Brain microvascular endothelial cell (primary cell): ENCODE results near the gene UGT1A1.

ENCODE experiments used
- DNase-seq: peaks from one replicate; pipeline ENCODE4 v3.0.0-alpha.2; 2020
- H3K27ac ChIP-seq: fragments of 250-450 bp; sonication (Bioruptor Pico); 2 replicates; pipeline ENCODE4 v1.5.1; 2020; ENCODE audit warnings: mild to moderate bottlenecking, moderate library complexity
- H3K27me3 ChIP-seq: fragments of 250-450 bp; sonication (Bioruptor Pico); replicated peaks from 2 replicates; pipeline ENCODE4 v1.5.1; 2020; ENCODE audit warnings: mild to moderate bottlenecking
- H3K36me3 ChIP-seq: fragments of 250-450 bp; sonication (Bioruptor Pico); replicated peaks from 2 replicates; pipeline ENCODE4 v1.5.1; 2020; ENCODE audit warnings: mild to moderate bottlenecking
- H3K4me3 ChIP-seq: 2 replicates; pipeline ENCODE4 v1.5.1; 2011; ENCODE audit warnings: low read depth, mild to moderate bottlenecking, control low read depth, low read length, moderate library complexity
- CTCF ChIP-seq: IDR thresholded peaks from 2 replicates; pipeline ENCODE4 v1.5.1; 2011; ENCODE audit warnings: low read depth, mild to moderate bottlenecking, moderate library complexity, low read length, control low read depth, inconsistent platforms; ENCODE audit errors: missing control alignments
- in situ Hi-C: cut with HindIII; loops from 2 replicates; pipeline ENCODE4 v1.10.0; 2017; ENCODE audit warnings: low sequenced_read_pairs, low pct_ligation_motif_present

Gene UGT1A1

GRCh38 chr2:233810385-233810784 lies 50.3 kb downstream of the UGT1A1 start:
- no peak overlapping the region for H3K27ac ChIP-seq
- no peak for DNase-seq
- no peak for TF ChIP-seq CTCF
- no peak overlapping the region for H3K4me3 ChIP-seq
- no peaks in the 10 kb centered on the region for H3K36me3 ChIP-seq
- in situ Hi-C loops = no loop called here
- H3K27me3 ChIP-seq = no peaks in the 10 kb centered on the region

- no peak for DNase-seq
These were observed 51.0 kb downstream of the UGT1A1 start for GRCh38 chr2:233811087-233811486.

GRCh38 chr2:233811732-233812131 lies 51.7 kb downstream of the UGT1A1 start:
- Histone ChIP-seq H3K27ac (no peak overlapping the region), H3K27me3 (no peaks in the 10 kb centered on the region), H3K4me3 (no peak overlapping the region), H3K36me3 (no peaks in the 10 kb centered on the region)
- TF ChIP-seq CTCF = no peak
- in situ Hi-C loops = no loop called here
- no peak for DNase-seq

More at GRCh38 chr2:233811087-233811486, 51.0 kb downstream of the UGT1A1 start:
- H3K4me3 ChIP-seq = no peak overlapping the region
- H3K36me3 ChIP-seq = no peaks in the 10 kb centered on the region
- no peak for TF ChIP-seq CTCF
- in situ Hi-C loops = no loop called here
- H3K27me3 ChIP-seq = no peaks in the 10 kb centered on the region
- no peak overlapping the region for H3K27ac ChIP-seq

GRCh38 chr2:233813236-233814055 lies 53.4 kb downstream of the UGT1A1 start:
- DNase-seq = no peak
- H3K4me3 ChIP-seq = no peak overlapping the region
- H3K27ac ChIP-seq = no peak overlapping the region
- H3K27me3 ChIP-seq = no peaks in the 10 kb centered on the region
- H3K36me3 ChIP-seq = no peaks in the 10 kb centered on the region
- TF ChIP-seq CTCF = no peak
- in situ Hi-C loops = no loop called here

GRCh38 chr2:233814056-233814835 lies 54.2 kb downstream of the UGT1A1 start:
- H3K36me3 ChIP-seq = no peaks in the 10 kb centered on the region
- H3K27me3 ChIP-seq = no peaks in the 10 kb centered on the region
- TF ChIP-seq CTCF = no peak
- H3K4me3 ChIP-seq = no peak overlapping the region
- in situ Hi-C loops = no loop called here
- no peak overlapping the region for H3K27ac ChIP-seq
- DNase-seq = peak; percentile 22
